ENCODE results near the gene GSTA4. TPM values are rescaled to one million over a fixed set of nuclear protein-coding genes. Genes with fewer than 3 reads are reported as not detected.

Gene GSTA4
- total RNA-seq, 1 donor from 2014 or later, result 44.7 TPM

GRCh38 chr6:53027131-53027718 is 32.1 kb upstream of the GSTA4 start:
- H3K4me3 Mint-ChIP-seq (ENCODE audit: low read depth), result no peak overlapping the region
- H3K27ac Mint-ChIP-seq, result no peak overlapping the region
- no peaks in the 10 kb centered on the region for H3K27me3 Mint-ChIP-seq
- DNase-seq (ENCODE audit: low spot score, unreplicated experiment), result no peak
- no peaks in the 10 kb centered on the region for H3K9me3 Mint-ChIP-seq (ENCODE audit: low read depth)
- no peak for TF ChIP-seq CTCF (IDR thresholded peaks at IDR 0.05; ENCODE audit: unreplicated experiment)
- H3K4me1 Mint-ChIP-seq (ENCODE audit: low read depth), result peaks cover 13% of the 10 kb centered on the region
- peaks cover 30% of the 10 kb centered on the region for H3K36me3 Mint-ChIP-seq (ENCODE audit: insufficient read depth)

- no peak overlapping the region for H3K27ac Mint-ChIP-seq
Observed at GRCh38 chr6:53026526-53026925, 31.4 kb upstream of the GSTA4 start.

GRCh38 chr6:53023323-53023722 is 28.2 kb upstream of the GSTA4 start:
- no peak for TF ChIP-seq CTCF (IDR thresholded peaks at IDR 0.05; ENCODE audit: unreplicated experiment)
- H3K36me3 Mint-ChIP-seq (ENCODE audit: insufficient read depth), result peaks cover 20% of the 10 kb centered on the region
- H3K9me3 Mint-ChIP-seq (ENCODE audit: low read depth), result no peaks in the 10 kb centered on the region
- DNase-seq (ENCODE audit: low spot score, unreplicated experiment), result no peak
- H3K4me1 Mint-ChIP-seq (ENCODE audit: low read depth), result peaks cover 3% of the 10 kb centered on the region
- no peaks in the 10 kb centered on the region for H3K27me3 Mint-ChIP-seq
- no peak overlapping the region for H3K27ac Mint-ChIP-seq
- no peak overlapping the region for H3K4me3 Mint-ChIP-seq (ENCODE audit: low read depth)

More at GRCh38 chr6:53026526-53026925, 31.4 kb upstream of the GSTA4 start:
- Mint-ChIP-seq H3K27me3 (no peaks in the 10 kb centered on the region), H3K4me1 (ENCODE audit: low read depth) (peaks cover 13% of the 10 kb centered on the region), H3K36me3 (ENCODE audit: insufficient read depth) (peaks cover 30% of the 10 kb centered on the region), H3K9me3 (ENCODE audit: low read depth) (no peaks in the 10 kb centered on the region), H3K4me3 (ENCODE audit: low read depth) (no peak overlapping the region)
- DNase-seq (ENCODE audit: low spot score, unreplicated experiment), result no peak
- no peak for TF ChIP-seq CTCF (IDR thresholded peaks at IDR 0.05; ENCODE audit: unreplicated experiment)

- no peak overlapping the region for H3K4me3 Mint-ChIP-seq (ENCODE audit: low read depth)
- TF ChIP-seq CTCF (IDR thresholded peaks at IDR 0.05; ENCODE audit: unreplicated experiment), result no peak
- H3K27ac Mint-ChIP-seq, result no peak overlapping the region
- H3K36me3 Mint-ChIP-seq (ENCODE audit: insufficient read depth), result peaks cover 17% of the 10 kb centered on the region
- H3K9me3 Mint-ChIP-seq (ENCODE audit: low read depth), result no peaks in the 10 kb centered on the region
- no peaks in the 10 kb centered on the region for H3K4me1 Mint-ChIP-seq (ENCODE audit: low read depth)
- DNase-seq (ENCODE audit: low spot score, unreplicated experiment), result no peak
- H3K27me3 Mint-ChIP-seq, result no peaks in the 10 kb centered on the region
Observed at GRCh38 chr6:53020005-53020744, 25.1 kb upstream of the GSTA4 start.

- H3K27ac Mint-ChIP-seq, result no peak overlapping the region
- H3K9me3 Mint-ChIP-seq (ENCODE audit: low read depth), result no peaks in the 10 kb centered on the region
- no peaks in the 10 kb centered on the region for H3K27me3 Mint-ChIP-seq
- no peak overlapping the region for H3K4me3 Mint-ChIP-seq (ENCODE audit: low read depth)
- no peak for TF ChIP-seq CTCF (IDR thresholded peaks at IDR 0.05; ENCODE audit: unreplicated experiment)
- H3K4me1 Mint-ChIP-seq (ENCODE audit: low read depth), result no peaks in the 10 kb centered on the region
- DNase-seq (ENCODE audit: low spot score, unreplicated experiment), result no peak
- H3K36me3 Mint-ChIP-seq (ENCODE audit: insufficient read depth), result peaks cover 13% of the 10 kb centered on the region
Observed at GRCh38 chr6:53018446-53018845, 23.4 kb upstream of the GSTA4 start.

All from progenitor cell of endocrine pancreas (in vitro differentiated cells).